GM19025 (cell line): ENCODE measurements around the gene FAAP20.
A peak's percentile ranks its signal among the peaks of the same experiment; 100 is the strongest.

ENCODE experiments used
- ATAC-seq: cut with Tn5 transposase; IDR thresholded peaks from one replicate; pipeline ENCODE4 v1.9.1; 2021; ENCODE audit warnings: mild to moderate bottlenecking, low read depth, moderate library complexity; ENCODE audit not compliant: unreplicated experiment

The FAAP20 gene

DNA sequence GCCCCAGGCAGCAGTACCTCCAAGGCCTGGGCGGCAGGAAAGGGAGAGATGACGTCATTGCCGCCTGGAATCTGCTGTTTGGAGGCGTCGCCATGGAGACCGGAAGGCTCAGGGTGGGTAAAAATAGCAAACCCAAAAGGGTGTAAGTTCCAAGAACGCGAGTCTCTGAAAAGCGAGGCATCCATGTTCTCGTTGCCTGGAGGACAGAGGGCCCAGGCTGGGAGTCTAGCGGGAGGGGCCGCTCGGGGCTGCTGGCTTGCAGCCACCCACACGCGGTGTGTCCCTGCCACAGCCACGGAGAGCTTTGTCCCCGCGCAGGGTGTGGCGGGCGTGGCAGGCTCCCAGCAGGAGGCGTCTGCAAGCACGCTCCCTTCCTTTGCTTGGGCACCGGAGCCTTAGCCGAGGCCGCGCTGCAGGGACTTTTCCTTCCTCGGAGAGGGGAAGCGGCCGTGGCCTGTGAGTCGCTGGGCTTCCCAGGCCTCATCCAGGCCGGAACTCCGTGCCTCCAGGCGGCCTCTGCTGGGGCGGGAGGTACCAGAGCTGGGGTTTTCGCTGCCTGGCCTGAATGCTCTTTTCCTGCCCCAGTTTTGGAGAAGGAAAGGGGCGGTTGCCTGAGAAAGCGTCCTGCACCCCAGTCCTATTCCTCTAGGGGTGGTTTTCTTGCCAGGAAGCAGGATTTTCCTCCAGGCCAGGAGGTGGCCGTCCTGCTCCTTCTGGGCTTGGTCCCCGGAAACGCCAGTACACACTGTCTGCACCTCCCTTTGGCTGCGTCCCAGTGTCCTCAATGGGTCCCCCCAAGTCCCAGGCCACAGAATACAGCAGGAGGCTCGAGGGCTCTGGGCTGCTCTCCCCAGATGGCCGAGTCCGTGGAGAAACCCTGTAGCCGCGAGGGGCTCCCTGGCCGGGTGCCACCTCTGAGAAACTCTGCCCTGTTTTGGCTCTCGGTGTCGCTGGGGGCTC, 18.2 kb upstream of the FAAP20 start:
- ATAC-seq, result no peak

- no peak for ATAC-seq
Observed at GRCh38 chr1:2212274-2212531, 17.6 kb upstream of the FAAP20 start.

- ATAC-seq, result no peak
Observed at GRCh38 chr1:2210786-2211185, 16.2 kb upstream of the FAAP20 start.

DNA sequence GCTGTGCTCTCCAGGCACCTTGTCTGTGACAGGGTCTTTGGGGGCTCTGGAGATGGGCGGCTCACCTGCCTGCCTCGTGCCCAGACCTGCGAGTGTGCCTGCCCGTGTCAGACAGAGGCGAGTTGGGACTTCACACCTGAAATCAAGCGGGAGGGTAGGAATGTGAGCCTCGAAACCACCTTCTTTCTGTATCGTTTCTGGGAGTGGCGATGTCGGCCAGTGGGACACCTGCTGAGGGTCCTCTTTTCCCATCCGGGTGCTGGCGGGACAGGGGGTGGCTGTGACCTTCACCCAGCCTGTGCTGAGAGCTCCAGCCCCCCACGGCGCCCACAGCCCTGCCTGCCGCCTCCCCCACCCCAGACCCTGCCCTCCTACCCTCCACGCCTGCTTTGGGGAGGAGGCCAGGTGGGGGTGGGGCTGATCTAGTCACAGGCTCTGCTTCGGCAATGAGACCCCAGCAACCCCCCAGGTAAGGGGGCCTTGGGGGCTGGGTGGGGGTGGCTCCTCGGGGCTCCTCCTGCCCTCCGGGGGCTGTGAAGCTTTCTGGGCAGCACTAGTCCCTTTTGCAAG, 15.6 kb upstream of the FAAP20 start:
- ATAC-seq, result no peak

- ATAC-seq, result no peak
Observed at GRCh38 chr1:2209400-2210083, 15.0 kb upstream of the FAAP20 start.

GRCh38 chr1:2208309-2209239, 14.0 kb upstream of the FAAP20 start:
- no peak for ATAC-seq

GRCh38 chr1:2206813-2207487, 12.4 kb upstream of the FAAP20 start:
- no peak for ATAC-seq

DNA sequence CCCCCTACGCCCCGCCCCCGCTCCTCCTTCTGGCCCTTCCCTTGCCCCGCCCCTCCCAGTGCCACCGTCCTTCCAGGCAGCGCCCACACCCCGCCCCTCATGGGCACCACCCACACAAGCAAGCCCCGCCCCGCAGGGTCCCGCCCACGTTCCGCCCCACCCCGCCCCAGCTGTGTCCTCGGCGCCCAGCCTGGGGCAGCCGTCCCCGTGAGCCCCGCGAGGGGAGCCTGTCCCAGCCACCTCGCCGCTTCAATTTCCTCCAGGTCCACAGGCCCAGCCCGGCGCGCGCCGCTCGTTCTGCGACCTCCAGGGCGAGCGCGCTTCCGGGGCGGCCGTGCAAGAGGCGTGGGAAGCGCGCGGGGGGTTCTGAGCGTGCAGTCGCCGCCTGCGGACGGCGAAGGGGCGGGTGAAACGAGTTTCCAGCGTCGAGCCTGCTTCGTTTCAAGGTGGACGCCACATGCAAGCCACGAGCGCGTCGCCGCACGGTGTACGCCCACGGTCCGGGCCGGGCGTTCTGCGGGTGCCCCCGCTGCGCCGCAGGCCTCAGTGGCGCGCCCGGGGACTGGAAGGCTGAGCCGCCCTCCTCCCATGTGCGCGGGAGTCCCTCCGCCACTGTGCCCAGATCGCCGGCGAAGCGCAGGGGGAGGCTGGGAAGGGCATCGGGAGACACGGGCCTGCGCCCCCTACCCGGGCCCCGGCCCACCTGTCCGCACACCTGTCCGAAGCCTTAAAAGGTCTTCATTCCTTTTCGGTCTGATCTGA, 10.8 kb upstream of the FAAP20 start:
- peak; percentile 67 for ATAC-seq

DNA sequence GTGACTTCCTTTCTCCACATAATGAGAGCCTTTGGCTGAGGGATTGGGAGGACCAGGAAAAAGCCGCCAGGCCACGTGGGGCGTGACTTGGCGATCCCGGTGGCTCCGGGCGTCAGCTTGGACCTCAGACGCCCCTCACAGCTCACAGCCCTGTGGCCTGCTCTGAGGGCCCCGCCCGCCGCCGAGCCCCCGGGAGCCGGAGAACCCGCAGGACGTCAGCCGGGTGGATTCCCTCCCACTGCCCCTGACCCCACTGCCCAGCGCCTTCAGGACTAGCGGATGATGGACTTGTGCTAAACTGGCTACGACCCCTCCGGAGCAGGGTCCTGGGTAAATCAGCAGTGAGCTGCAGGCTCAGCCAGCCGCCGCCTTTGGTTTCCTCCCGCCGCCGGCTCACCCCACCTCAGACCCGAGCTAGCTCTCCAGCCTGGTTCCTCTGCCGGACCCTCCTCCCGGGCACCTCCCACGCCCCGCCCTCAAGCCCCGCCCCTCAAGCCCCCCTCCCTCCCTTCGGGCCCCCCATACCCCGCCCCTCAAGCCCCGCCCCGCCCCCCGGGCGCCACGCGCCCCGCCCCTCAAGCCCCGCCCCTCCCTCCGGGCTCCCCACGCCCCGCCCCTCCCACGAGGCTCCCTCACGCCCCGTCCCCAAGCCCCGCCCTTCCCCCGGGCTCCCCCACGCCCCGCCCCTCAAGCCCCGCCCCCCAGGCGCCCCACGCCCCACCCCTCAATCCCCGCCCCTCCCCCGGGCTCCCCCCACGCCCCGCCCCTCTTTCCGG, 10.0 kb upstream of the FAAP20 start:
- no peak for ATAC-seq

- ATAC-seq, result no peak
Observed at GRCh38 chr1:2203671-2204414, 9.3 kb upstream of the FAAP20 start.

DNA sequence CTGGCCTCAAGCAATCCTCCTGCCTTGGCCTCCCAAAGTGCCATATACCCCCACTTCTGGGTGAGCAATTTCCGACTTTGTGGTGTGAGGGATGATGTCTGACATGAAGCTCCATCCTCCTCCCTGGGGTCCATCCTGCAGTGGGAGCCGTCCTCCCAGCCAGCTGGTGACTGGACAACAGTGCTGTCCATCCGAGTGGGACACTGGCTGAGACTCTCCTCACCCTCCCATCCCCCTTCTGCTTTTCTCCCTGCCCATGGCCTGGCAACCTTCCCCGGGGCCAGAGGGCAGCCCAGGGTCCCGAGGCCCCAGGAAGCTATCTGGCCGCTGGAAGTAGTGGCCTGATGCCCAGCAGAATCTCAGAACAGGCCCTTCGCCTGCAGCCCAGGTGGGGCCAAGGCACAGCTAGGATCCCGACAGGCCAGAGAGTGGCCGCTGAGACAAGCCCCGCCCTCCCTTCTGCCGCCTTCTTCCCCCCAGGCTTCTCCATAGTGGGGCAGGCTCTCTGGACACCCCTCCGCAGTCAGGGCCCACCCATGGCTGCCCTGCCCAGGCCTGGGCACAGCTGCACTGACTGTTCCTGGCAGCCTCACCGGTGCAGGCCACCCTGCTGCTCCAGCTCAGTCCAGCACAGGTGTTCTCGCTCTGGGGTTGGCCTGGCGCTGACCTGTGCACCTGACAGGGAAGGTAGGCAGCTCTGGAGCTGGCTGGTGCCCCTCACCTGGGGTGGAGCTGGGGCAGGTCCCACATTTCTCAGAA, 8.4 kb upstream of the FAAP20 start:
- no peak for ATAC-seq

DNA sequence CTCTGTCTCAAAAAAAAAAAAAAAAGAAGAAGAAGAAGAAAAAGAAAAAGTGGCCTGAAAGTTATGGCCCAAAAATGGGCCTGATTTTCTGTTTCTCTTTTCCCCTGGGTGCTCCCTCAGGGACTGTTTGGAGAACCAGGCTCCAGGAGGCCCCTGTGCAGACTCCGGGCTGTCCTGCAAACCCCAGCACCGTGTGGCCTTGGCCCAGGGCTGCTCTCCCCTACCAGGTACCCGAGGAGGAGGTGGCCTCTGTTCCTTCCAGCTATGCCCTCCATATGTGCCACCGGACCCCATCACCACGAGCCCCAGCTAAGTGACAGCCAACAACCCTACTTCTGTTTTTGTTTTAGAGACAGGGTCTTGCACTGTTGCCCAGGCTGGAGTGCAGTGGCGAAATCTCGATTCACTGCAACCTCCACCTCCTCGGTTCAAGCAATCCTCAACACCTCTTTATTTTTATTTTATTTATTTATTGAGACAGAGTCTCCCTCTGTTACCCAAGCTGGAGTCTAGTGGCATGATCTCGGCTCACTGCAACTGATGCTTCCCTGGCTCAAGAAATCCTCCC, 7.5 kb upstream of the FAAP20 start:
- no peak for ATAC-seq

GRCh38 chr1:2201062-2201461, 6.5 kb upstream of the FAAP20 start:
- no peak for ATAC-seq

- ATAC-seq, result no peak
Observed at GRCh38 chr1:2200308-2200943, 5.9 kb upstream of the FAAP20 start.

GRCh38 chr1:2199042-2199810, 4.7 kb upstream of the FAAP20 start:
- ATAC-seq, result no peak

- ATAC-seq, result no peak
Observed at GRCh38 chr1:2198571-2198970, 4.0 kb upstream of the FAAP20 start.
